SIG-M5 treated with dmso at 0.1 percent for 504 hours (cell line): ENCODE data around the gene TRIM56.
"Not testable (repeated sequence)": the region's sequence is repeated elsewhere in the genome, so short reads cannot be mapped to it uniquely, and the experiment has no call there.

Experiments used
- DNase-seq: peaks from one replicate; lab custom pipeline; 2025; ENCODE audit not compliant: unreplicated experiment; lab: John Stamatoyannopoulos, UW

The TRIM56 gene

DNA sequence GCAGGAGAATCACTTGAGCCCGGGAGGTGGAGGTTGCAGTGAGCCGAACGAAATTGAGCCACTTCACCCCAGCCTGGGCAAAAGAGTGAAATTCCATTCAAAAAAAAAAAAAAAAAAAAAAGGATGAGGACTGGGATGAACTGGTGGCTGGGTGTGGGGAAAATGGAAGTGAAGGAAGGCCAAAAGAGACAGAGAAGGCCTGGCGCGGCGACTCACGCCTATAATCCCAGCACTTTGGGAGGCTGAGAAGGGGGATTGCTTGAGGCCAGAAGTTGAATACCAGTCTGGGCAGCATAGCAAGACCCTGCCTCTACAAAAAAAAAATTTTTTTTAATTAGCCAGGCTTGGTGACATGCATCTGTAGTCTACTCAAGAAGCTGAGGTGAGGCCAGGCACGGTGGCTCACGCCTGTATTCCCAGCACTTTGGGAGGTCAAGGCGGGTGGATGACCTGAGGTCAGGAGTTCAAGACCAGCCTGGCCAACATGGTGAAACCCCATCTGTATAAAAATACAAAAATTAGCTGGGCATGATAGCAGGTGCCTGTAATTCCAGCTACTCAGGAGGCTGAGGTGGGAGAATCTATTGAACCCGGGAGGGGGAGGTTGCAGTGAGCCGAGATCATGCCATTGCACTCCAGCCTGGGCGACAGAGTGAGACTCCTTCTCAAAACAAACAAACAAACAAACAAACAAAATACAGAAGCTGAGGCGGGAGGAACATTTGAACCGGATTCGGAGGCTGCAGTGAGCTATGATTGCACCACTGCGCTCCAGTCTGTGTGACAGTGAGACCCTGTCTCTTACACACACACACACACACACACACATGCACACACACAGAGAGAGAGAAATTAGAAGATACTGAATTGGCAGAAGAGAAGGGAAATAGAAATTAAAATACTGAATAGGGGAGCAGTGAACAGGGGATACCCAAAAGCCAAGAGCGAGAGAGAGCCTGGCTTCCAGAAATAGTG is 47.6 kb downstream of the TRIM56 start:
- DNase-seq, result not testable (repeated sequence)

DNA sequence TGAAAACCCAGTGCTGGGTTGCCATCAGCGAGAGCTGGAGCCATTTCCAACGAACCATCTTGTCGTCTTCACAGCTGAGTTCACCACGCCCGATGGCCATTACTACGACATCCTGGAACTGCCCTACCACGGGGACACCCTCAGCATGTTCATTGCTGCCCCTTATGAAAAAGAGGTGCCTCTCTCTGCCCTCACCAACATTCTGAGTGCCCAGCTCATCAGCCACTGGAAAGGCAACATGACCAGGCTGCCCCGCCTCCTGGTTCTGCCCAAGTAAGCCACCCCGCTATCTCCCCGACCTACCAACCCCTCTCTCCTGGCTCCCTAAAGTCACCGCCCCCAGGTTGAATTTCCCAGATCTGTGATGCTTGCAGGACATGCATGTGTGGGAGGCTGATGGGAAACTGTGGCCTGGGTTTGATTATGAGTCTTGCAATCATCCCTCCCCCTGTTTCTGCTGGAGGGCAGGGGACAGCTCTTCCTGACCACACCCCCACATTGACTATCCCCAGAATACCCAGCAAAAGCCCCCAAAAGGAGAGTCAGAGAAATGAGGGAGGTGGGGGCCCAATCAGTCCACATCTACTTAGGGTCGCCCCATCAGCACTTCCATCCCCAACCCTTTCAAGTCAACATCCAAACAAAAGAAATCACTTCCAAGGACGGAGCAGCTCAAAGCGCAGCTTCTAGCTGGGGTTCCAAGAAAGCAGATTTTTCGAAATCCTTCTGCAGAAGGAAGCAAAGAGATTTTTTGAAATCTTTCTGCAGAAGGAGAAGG is 48.5 kb downstream of the TRIM56 start:
- no peak for DNase-seq

DNA sequence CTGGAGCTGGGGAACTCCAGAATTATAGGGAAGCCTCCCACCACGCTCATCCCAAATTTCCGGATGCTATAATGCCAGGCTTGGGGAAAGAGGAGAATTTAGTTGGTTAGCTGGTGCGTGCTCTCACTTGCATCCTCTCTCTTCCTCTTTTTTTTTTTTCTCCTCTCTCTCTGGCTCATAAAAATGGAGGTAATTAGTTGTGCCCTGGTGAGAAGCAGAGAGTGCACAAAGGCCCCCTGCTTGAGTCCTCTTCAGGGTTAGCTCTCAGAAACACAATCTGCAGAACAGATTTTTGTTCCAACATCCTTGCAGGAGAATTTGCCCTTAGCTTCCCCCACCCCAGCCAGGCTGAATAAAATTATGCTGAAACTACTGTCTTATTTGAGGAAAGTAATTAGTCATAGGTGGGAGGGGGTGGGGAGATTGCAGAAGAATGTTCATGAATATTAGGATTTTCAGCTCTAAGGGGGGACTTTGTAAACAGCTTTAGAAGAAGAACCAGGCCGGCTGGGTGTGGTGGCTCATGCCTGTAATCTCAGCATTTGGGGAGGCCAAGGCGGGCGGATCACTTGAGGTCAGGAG is 49.2 kb downstream of the TRIM56 start:
- DNase-seq, result no peak

DNA sequence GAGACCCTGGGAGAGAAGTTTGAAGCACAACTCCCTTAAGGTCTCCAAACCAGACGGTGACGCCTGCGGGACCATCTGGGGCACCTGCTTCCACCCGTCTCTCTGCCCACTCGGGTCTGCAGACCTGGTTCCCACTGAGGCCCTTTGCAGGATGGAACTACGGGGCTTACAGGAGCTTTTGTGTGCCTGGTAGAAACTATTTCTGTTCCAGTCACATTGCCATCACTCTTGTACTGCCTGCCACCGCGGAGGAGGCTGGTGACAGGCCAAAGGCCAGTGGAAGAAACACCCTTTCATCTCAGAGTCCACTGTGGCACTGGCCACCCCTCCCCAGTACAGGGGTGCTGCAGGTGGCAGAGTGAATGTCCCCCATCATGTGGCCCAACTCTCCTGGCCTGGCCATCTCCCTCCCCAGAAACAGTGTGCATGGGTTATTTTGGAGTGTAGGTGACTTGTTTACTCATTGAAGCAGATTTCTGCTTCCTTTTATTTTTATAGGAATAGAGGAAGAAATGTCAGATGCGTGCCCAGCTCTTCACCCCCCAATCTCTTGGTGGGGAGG is 52.5 kb downstream of the TRIM56 start:
- DNase-seq, result no peak

DNA sequence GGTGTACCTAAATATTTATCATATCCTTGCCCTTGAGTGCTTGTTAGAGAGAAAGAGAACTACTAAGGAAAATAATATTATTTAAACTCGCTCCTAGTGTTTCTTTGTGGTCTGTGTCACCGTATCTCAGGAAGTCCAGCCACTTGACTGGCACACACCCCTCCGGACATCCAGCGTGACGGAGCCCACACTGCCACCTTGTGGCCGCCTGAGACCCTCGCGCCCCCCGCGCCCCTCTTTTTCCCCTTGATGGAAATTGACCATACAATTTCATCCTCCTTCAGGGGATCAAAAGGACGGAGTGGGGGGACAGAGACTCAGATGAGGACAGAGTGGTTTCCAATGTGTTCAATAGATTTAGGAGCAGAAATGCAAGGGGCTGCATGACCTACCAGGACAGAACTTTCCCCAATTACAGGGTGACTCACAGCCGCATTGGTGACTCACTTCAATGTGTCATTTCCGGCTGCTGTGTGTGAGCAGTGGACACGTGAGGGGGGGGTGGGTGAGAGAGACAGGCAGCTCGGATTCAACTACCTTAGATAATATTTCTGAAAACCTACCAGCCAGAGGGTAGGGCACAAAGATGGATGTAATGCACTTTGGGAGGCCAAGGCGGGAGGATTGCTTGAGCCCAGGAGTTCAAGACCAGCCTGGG is 53.1 kb downstream of the TRIM56 start:
- DNase-seq, result peak; percentile 92

DNA sequence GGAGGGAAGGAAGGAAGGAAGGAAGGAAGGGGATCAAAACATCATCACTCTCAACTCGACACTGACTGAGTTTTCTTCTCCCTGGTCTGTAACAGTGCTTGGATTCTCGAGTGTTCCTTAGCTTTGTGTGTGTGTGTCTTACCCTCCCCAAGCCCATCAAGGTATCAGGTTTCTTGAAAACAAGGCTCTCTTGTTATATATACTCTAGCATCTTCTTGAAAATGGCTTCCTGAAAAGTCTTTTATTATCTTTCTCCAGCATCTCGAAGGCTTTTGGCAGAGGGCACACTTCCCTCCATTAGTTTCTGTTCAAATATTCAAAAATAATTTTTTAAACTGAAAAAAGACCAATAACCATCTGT is 55.0 kb downstream of the TRIM56 start:
- no peak for DNase-seq

DNA sequence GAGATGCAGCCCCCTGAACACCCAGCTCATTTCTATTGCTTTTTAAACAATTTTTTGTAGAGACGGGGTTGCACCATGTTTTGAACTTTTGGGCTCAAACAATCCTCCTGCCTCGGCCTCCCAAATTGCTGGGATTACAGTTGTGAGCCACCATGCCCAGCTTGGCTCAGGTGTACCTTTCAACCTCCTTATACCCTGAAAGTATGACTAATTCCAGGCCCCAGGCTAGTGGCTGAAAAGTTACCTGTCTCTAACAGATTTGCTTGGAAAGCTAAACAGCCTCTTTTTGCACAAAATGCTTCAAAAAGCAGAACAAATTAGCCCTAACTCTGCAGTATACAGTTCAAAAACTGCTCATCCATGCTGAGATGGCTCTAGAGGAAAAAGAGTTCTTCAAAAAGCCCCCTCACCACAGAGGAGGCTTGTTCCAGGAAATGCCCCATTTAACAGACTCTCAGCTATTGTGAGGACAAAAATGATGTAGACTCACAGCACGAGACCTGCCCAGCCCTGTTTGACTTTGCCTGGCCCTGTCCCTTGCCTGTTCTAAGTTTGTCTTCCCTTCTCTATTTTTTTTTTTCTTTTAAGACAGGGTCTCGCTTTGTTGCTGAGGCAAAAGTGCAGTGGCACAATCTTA is 55.6 kb downstream of the TRIM56 start:
- DNase-seq, result no peak
